Psoas muscle (tissue), 8 donors: ENCODE results near the gene ACBD7. TPM values are rescaled to one million over a fixed set of nuclear protein-coding genes. Genes with fewer than 3 reads are reported as not detected.

ENCODE experiments used
- ATAC-seq, 4 donors: fragments of 200-7000 bp; cut with Tn5 transposase; one replicate each; pipeline ENCODE4 v1.9.1; 2020; ENCODE audit warnings: moderate library complexity in 3 of 4, mild to moderate bottlenecking in 2 of 4
- DNase-seq, 2 donors: peaks; one replicate each; pipeline ENCODE4 v3.0.0-alpha.2; 2020
- H3K27ac ChIP-seq: fragments of 200-600 bp; one replicate; pipeline ENCODE4 v1.8.0; 2022
- H3K27me3 ChIP-seq, 3 donors: fragments of 200-600 bp in 1 of 3; one replicate each; pipeline versions ENCODE4 v1.6.1 to v1.8.0; 2013 to 2022; ENCODE audit warnings: low read length in 2 of 3, mild to moderate bottlenecking in 2 of 3, moderate library complexity in 1 of 3; ENCODE audit not compliant: insufficient read depth in 3 of 3
- H3K36me3 ChIP-seq, 2 donors: fragments of 200-600 bp in 1 of 2; one replicate each; pipeline versions ENCODE4 v1.6.1 to v1.8.0; 2013 to 2022; ENCODE audit warnings: low read depth in 1 of 2, mild to moderate bottlenecking in 1 of 2, moderate library complexity in 1 of 2; ENCODE audit not compliant: insufficient read depth in 1 of 2
- H3K4me1 ChIP-seq: fragments of 200-600 bp; one replicate; pipeline ENCODE4 v1.8.0; 2022
- H3K4me3 ChIP-seq: fragments of 200-600 bp; one replicate; pipeline ENCODE4 v1.8.0; 2022; ENCODE audit warnings: mild to moderate bottlenecking
- H3K9me3 ChIP-seq: fragments of 200-600 bp; one replicate; pipeline ENCODE4 v1.8.0; 2022
- CTCF ChIP-seq: fragments of 200-600 bp; IDR thresholded peaks from one replicate; pipeline ENCODE4 v1.8.0; 2022; ENCODE audit warnings: antibody characterized with exemption
- WGBS, 3 donors: extraction: QIAGEN DNeasy Blood & Tissue Kit; methylation state at CpG; one replicate each; pipeline versions ENCODE4 v1.1.6 to v1.1.7; 2013; 5-methylcytosine and 5-hydroxymethylcytosine counted together
- intact Hi-C, 2 donors: fragments of 100-400 bp; cut with DNase I; formaldehyde crosslinking; loops; one replicate each; pipeline versions ENCODE4 v1.11.0 to v1.14.2; 2022
- long read RNA-seq, 2 donors: library from polyadenylated mRNA; unstranded; transcript quantifications; one replicate each; pipeline ENCODE4 v2.0.0, GENCODE V29; 2021
- polyA plus RNA-seq, 3 donors: library from polyadenylated mRNA; stranded (reverse); fragments of 200-250 nt; gene quantifications; one replicate each; pipeline ENCODE4 v1.2.3, GENCODE V29; 2013
- total RNA-seq, 4 donors: library from RNA; stranded (reverse); fragmentation: NEBNext Ultra II Directional in 2 of 4; extraction: Animal tissue kit (Norgen Biotek cat#: 25700) in 2 of 4; gene quantifications; one replicate each; pipeline versions ENCODE4 v1.2.1 to v1.2.4, GENCODE V29; 2021 to 2023
- donor health status: healthy with polysubstance abuse.
- donor health status: DM: no; HTN: no; CAD: no; lungs with moderate emphysema.
- donor health status: Bipolar disorder and iron deficiency.
- donor health status: healthy.
- donor health status: DM: yes; HTN: yes; CAD: no.
- donor health status: DM: no; HTN: no; CAD: no.
- donor health status: DM: no; HTN: no; CAD: no.
- donor health status: DM: yes; HTN: yes; CAD: no.

The ACBD7 gene
- total RNA-seq (not detected), polyA plus RNA-seq (under 1 TPM in 1 of 3 donors, not detected in 2; 0.06 TPM)
- long read RNA-seq, donor 1: 0 reads
- long read RNA-seq, donor 2: 0 reads

- H3K27me3 ChIP-seq: peaks cover 0 to 12% (median 0%) of the 10 kb centered on the region in 3 donors
- peak; percentile 61 for TF ChIP-seq CTCF
- H3K4me1 ChIP-seq: peaks cover 8% of the 10 kb centered on the region
- peak within 1 kb of the TSS; percentile 77 for H3K4me3 ChIP-seq
- DNase-seq (peak; percentile 80 to 83), ATAC-seq (peak; percentile 97 to 99 (median 98))
- H3K27ac ChIP-seq: no peak within 1 kb of the TSS
- no peaks in the 10 kb centered on the region for H3K36me3 ChIP-seq
- intact Hi-C loops: no loop called here
- WGBS, 3 donors: 6 to 7% (median 7%) methylated on average over 58 to 63 of the region's 63 CpGs
- H3K9me3 ChIP-seq: no peaks in the 10 kb centered on the region
Measured at GRCh38 chr10:15088428-15089261, at the start of gene ACBD7. Gene ACBD7, minus strand, starts transcription at chr10:15088776. Its CDS starts 48 bp downstream, at chr10:15088728.

- 95 to 100% (median 98%) methylated on average over 1 of the region's 1 CpG for WGBS, 3 donors
- ATAC-seq (no peak), DNase-seq (no peak)
- Histone ChIP-seq H3K27me3 (no peaks in the 10 kb centered on the region), H3K4me1 (no peaks in the 10 kb centered on the region), H3K27ac (no peak overlapping the region), H3K36me3 (peaks cover 0 to 61% of the 10 kb centered on the region in 2 donors), H3K9me3 (no peaks in the 10 kb centered on the region), H3K4me3 (no peak overlapping the region)
- intact Hi-C loops: no loop called here
- no peak for TF ChIP-seq CTCF
Measured at GRCh38 chr10:15137636-15138035, 49.1 kb upstream of the ACBD7 start.

- 82 to 92% (median 84%) methylated on average over 4 of the region's 4 CpGs for WGBS, 3 donors
Measured at GRCh38 chr10:15137036-15137359, 48.4 kb upstream of the ACBD7 start.

GRCh38 chr10:15136129-15137035, 47.8 kb upstream of the ACBD7 start:
- intact Hi-C loops: no loop called here
- no peak for TF ChIP-seq CTCF
- H3K27me3 ChIP-seq: no peaks in the 10 kb centered on the region
- no peak overlapping the region for H3K27ac ChIP-seq
- H3K4me1 ChIP-seq: no peaks in the 10 kb centered on the region
- H3K9me3 ChIP-seq: no peaks in the 10 kb centered on the region
- no peak overlapping the region for H3K4me3 ChIP-seq
- peaks cover 0 to 73% of the 10 kb centered on the region in 2 donors for H3K36me3 ChIP-seq
- whole genome bisulfite sequencing, 3 donors: 86 to 89% (median 87%) methylated on average over 11 of the region's 11 CpGs
- DNase-seq (no peak), ATAC-seq (no peak)

More at GRCh38 chr10:15137036-15137359, 48.4 kb upstream of the ACBD7 start:
- H3K9me3 ChIP-seq: no peaks in the 10 kb centered on the region
- no peak for TF ChIP-seq CTCF
- DNase-seq (no peak), ATAC-seq (no peak)
- no peak overlapping the region for H3K27ac ChIP-seq
- intact Hi-C loops: no loop called here
- H3K27me3 ChIP-seq: no peaks in the 10 kb centered on the region
- peaks cover 0 to 67% of the 10 kb centered on the region in 2 donors for H3K36me3 ChIP-seq
- H3K4me3 ChIP-seq: no peak overlapping the region
- H3K4me1 ChIP-seq: no peaks in the 10 kb centered on the region
